Measurements from ENCODE around the gene KIDINS220. TPM values are rescaled to one million over a fixed set of nuclear protein-coding genes. Genes with fewer than 3 reads are reported as not detected.

Gene KIDINS220
- total and polyA plus RNA-seq, 2 of the 13 experiments (the other 11 are each of a cell fraction or from before 2014, with no cell fraction given), result 25.2 to 32.3 TPM

DNA sequence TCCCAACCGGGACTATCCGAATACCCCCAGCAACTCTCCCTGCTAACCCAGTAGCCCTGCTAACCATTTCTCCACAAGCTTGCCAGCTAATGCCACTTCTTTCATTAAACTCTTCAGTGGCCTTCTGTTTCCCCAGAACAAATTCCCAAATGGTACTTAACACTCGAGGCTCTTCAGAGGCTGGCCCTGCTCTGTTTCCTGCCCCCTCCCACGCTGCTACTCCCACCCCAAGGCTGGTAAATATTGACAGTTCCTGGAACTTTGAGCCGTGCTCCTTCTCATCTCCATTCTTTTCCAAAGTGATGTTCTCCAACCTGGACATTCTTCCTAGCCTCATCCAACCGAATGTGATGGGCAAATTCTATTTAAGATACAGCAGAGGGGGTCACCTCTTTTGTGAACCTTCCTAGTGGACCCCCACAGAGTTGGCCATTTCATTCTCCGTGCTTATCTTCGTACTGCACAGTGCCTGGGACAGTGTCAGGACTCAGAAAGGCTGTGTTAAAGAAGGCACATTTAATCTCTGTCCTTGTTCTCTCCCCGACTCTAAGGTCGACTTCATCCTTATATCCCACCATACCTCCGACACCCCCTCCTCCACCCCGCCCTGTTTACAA, 3.2 kb upstream of the KIDINS220 start (continued):
- no peak for TF ChIP-seq RBM22 (optimal IDR thresholded peaks at IDR 0.05; ENCODE audit: low read length)
- no peak for TF ChIP-seq NCOR1 (IDR thresholded peaks at IDR 0.05; ENCODE audit: borderline replicate concordance, low read length)
- TF ChIP-seq ZNF292 (CRISPR knock-in tag; IDR thresholded peaks at IDR 0.05; ENCODE audit: borderline replicate concordance, low read depth), result no peak
- TF ChIP-seq ZNF230 (CRISPR knock-in tag; IDR thresholded peaks at IDR 0.05), result no peak
- TF ChIP-seq KAT2B (IDR thresholded peaks at IDR 0.05; ENCODE audit: borderline replicate concordance, low read depth, low read length), result no peak
- TF ChIP-seq, protein P1, sequence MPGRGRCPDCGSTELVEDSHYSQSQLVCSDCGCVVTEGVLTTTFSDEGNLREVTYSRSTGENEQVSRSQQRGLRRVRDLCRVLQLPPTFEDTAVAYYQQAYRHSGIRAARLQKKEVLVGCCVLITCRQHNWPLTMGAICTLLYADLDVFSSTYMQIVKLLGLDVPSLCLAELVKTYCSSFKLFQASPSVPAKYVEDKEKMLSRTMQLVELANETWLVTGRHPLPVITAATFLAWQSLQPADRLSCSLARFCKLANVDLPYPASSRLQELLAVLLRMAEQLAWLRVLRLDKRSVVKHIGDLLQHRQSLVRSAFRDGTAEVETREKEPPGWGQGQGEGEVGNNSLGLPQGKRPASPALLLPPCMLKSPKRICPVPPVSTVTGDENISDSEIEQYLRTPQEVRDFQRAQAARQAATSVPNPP (CRISPR knock-in tag; IDR thresholded peaks at IDR 0.05), result no peak
- TF ChIP-seq HNF4G (IDR thresholded peaks at IDR 0.05; ENCODE audit: borderline replicate concordance, low read depth, low read length), result peak; percentile 84
- TF ChIP-seq HNF4G (CRISPR knock-in tag; IDR thresholded peaks at IDR 0.05; ENCODE audit: borderline replicate concordance, low read depth), result no peak; the same call in 1 of the 2 replicates
- TF ChIP-seq FOXJ3 (CRISPR knock-in tag; IDR thresholded peaks at IDR 0.05; ENCODE audit: borderline replicate concordance), result peak; percentile 91
- no peak for TF ChIP-seq KAT7 (CRISPR knock-in tag; IDR thresholded peaks at IDR 0.05; ENCODE audit: borderline replicate concordance)
- TF ChIP-seq, protein P2, sequence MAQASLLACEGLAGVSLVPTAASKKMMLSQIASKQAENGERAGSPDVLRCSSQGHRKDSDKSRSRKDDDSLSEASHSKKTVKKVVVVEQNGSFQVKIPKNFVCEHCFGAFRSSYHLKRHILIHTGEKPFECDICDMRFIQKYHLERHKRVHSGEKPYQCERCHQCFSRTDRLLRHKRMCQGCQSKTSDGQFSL (CRISPR knock-in tag; IDR thresholded peaks at IDR 0.05), result no peak
- no peak; the same call in 1 of the 2 replicates for TF ChIP-seq ZNF629 (CRISPR knock-in tag; conservative IDR thresholded peaks at IDR 0.05)
- TF ChIP-seq RFX3 (CRISPR knock-in tag; IDR thresholded peaks at IDR 0.05), result no peak
- TF ChIP-seq ZMYM2 (CRISPR knock-in tag; IDR thresholded peaks at IDR 0.05), result no peak
- no peak for TF ChIP-seq ZIK1 (CRISPR knock-in tag; IDR thresholded peaks at IDR 0.05; ENCODE audit: borderline replicate concordance, low read depth)
- peak; percentile 52; the same call in 1 of the 2 replicates for TF ChIP-seq EHMT2 (IDR thresholded peaks at IDR 0.05; ENCODE audit: borderline replicate concordance, low read depth, low read length)
- TF ChIP-seq, protein P3, sequence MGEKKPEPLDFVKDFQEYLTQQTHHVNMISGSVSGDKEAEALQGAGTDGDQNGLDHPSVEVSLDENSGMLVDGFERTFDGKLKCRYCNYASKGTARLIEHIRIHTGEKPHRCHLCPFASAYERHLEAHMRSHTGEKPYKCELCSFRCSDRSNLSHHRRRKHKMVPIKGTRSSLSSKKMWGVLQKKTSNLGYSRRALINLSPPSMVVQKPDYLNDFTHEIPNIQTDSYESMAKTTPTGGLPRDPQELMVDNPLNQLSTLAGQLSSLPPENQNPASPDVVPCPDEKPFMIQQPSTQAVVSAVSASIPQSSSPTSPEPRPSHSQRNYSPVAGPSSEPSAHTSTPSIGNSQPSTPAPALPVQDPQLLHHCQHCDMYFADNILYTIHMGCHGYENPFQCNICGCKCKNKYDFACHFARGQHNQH (CRISPR knock-in tag; IDR thresholded peaks at IDR 0.05), result peak; percentile 87
- TF ChIP-seq CHD4 (IDR thresholded peaks at IDR 0.05; ENCODE audit: borderline replicate concordance, low read length), result no peak
- no peak for TF ChIP-seq MAFG (CRISPR knock-in tag; IDR thresholded peaks at IDR 0.05)
- TF ChIP-seq, protein P4, sequence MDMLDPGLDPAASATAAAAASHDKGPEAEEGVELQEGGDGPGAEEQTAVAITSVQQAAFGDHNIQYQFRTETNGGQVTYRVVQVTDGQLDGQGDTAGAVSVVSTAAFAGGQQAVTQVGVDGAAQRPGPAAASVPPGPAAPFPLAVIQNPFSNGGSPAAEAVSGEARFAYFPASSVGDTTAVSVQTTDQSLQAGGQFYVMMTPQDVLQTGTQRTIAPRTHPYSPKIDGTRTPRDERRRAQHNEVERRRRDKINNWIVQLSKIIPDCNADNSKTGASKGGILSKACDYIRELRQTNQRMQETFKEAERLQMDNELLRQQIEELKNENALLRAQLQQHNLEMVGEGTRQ (IDR thresholded peaks at IDR 0.05; ENCODE audit: low read depth, low read length), result no peak
- TF ChIP-seq, protein P4 (CRISPR knock-in tag; IDR thresholded peaks at IDR 0.05; ENCODE audit: borderline replicate concordance), result no peak
- TF ChIP-seq, protein P5, sequence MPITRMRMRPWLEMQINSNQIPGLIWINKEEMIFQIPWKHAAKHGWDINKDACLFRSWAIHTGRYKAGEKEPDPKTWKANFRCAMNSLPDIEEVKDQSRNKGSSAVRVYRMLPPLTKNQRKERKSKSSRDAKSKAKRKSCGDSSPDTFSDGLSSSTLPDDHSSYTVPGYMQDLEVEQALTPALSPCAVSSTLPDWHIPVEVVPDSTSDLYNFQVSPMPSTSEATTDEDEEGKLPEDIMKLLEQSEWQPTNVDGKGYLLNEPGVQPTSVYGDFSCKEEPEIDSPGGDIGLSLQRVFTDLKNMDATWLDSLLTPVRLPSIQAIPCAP (CRISPR knock-in tag; IDR thresholded peaks at IDR 0.05; ENCODE audit: low read depth), result no peak
- peak; percentile 69; the same call in 1 of the 2 replicates for TF ChIP-seq ZNF232 (CRISPR knock-in tag; IDR thresholded peaks at IDR 0.05; ENCODE audit: borderline replicate concordance)
- TF ChIP-seq MIER3 (CRISPR knock-in tag; IDR thresholded peaks at IDR 0.05; ENCODE audit: borderline replicate concordance), result peak; percentile 86; the same call in 1 of the 2 replicates
- peak; percentile 91 for TF ChIP-seq ELF3 (CRISPR knock-in tag; IDR thresholded peaks at IDR 0.05)
- TF ChIP-seq SP140L (CRISPR knock-in tag; IDR thresholded peaks at IDR 0.05; ENCODE audit: borderline replicate concordance), result peak; percentile 60; the same call in 1 of the 2 replicates

All from HepG2 (cell line).